H9 (cell line): ENCODE measurements around the gene SEMG2. TPM values are rescaled to one million over a fixed set of nuclear protein-coding genes. Genes with fewer than 3 reads are reported as not detected.

ENCODE experiments used
- DNase-seq: peaks from one replicate; pipeline ENCODE4 v3.0.0-alpha.2; 2017
- H2AFZ ChIP-seq: one replicate; pipeline ENCODE4 v1.6.1; 2013; ENCODE audit warnings: mild to moderate bottlenecking, low read length, control low read depth, moderate library complexity
- H2AK5ac ChIP-seq: 2 replicates; pipeline ENCODE4 v1.6.1; 2013; ENCODE audit warnings: low read length, control low read depth, mixed read lengths; ENCODE audit not compliant: insufficient read length
- H2BK120ac ChIP-seq: one replicate; pipeline ENCODE4 v1.6.1; 2013; ENCODE audit warnings: low read depth, mild to moderate bottlenecking, low read length, control low read depth, inconsistent platforms; ENCODE audit not compliant: poor library complexity, severe bottlenecking
- H2BK12ac ChIP-seq: 2 replicates; pipeline ENCODE4 v1.6.1; 2013; ENCODE audit warnings: low read length, control low read depth, mixed read lengths, low read depth; ENCODE audit not compliant: insufficient read length
- H2BK15ac ChIP-seq: 2 replicates; pipeline ENCODE4 v1.6.1; 2013; ENCODE audit warnings: low read depth, low read length, control low read depth
- H2BK20ac ChIP-seq: one replicate; pipeline ENCODE4 v1.6.1; 2013; ENCODE audit warnings: low read depth, mild to moderate bottlenecking, low read length, control low read depth, inconsistent platforms; ENCODE audit not compliant: poor library complexity, severe bottlenecking
- H2BK5ac ChIP-seq: 2 replicates; pipeline ENCODE4 v1.6.1; 2013; ENCODE audit warnings: low read length, control low read depth, mixed read lengths; ENCODE audit not compliant: insufficient read length
- H3K14ac ChIP-seq: 2 replicates; pipeline ENCODE4 v1.6.1; 2013; ENCODE audit warnings: low read length, control low read depth; ENCODE audit not compliant: insufficient read depth
- H3K18ac ChIP-seq: 2 replicates; pipeline ENCODE4 v1.6.1; 2013; ENCODE audit warnings: low read depth, mild to moderate bottlenecking, mixed read lengths, low read length, control low read depth; ENCODE audit not compliant: insufficient read length
- H3K23ac ChIP-seq: 2 replicates; pipeline ENCODE4 v1.6.1; 2013; ENCODE audit warnings: low read length, control low read depth, mixed read lengths, low read depth; ENCODE audit not compliant: insufficient read length
- H3K23me2 ChIP-seq: 2 replicates; pipeline ENCODE4 v1.6.1; 2013; ENCODE audit warnings: low read depth, mild to moderate bottlenecking, mixed read lengths, low read length, control low read depth; ENCODE audit not compliant: insufficient read length, poor library complexity, severe bottlenecking
- H3K27ac ChIP-seq: 2 replicates; pipeline ENCODE4 v1.5.1; 2013; ENCODE audit warnings: low read length, control low read depth, mixed read lengths, low read depth; ENCODE audit not compliant: insufficient read length
- H3K27me3 ChIP-seq: 2 replicates; pipeline ENCODE4 v1.6.1; 2013; ENCODE audit warnings: low read length, control low read depth, inconsistent platforms; ENCODE audit not compliant: insufficient read depth
- H3K4ac ChIP-seq: 2 replicates; pipeline ENCODE4 v1.6.1; 2013; ENCODE audit warnings: low read depth, mild to moderate bottlenecking, control low read depth, inconsistent platforms, low read length, moderate library complexity
- H3K4me1 ChIP-seq: 2 replicates; pipeline ENCODE4 v1.6.1; 2013; ENCODE audit warnings: low read length, control low read depth, inconsistent platforms; ENCODE audit not compliant: insufficient read depth
- H3K4me2 ChIP-seq: 2 replicates; pipeline ENCODE4 v1.6.1; 2013; ENCODE audit warnings: low read length, control low read depth, mixed read lengths; ENCODE audit not compliant: insufficient read length, insufficient read depth
- H3K56ac ChIP-seq: 2 replicates; pipeline ENCODE4 v1.6.1; 2013; ENCODE audit warnings: low read depth, mild to moderate bottlenecking, mixed read lengths, low read length, control low read depth; ENCODE audit not compliant: insufficient read length
- H3K79me1 ChIP-seq: 2 replicates; pipeline ENCODE4 v1.6.1; 2013; ENCODE audit warnings: low read depth, mild to moderate bottlenecking, moderate library complexity, low read length, control low read depth, inconsistent platforms; ENCODE audit not compliant: insufficient read depth, poor library complexity, severe bottlenecking
- H3K79me2 ChIP-seq: 2 replicates; pipeline ENCODE4 v1.6.1; 2013; ENCODE audit warnings: low read length, control low read depth, inconsistent platforms; ENCODE audit not compliant: insufficient read depth
- H3K9ac ChIP-seq: 2 replicates; pipeline ENCODE4 v1.6.1; 2013; ENCODE audit warnings: low read length, control low read depth, mixed read lengths; ENCODE audit not compliant: insufficient read length; ENCODE audit errors: extremely low read depth
- H3K9me3 ChIP-seq: one replicate; pipeline ENCODE4 v1.6.1; 2013; ENCODE audit warnings: low read depth, low read length, inconsistent platforms; ENCODE audit not compliant: control insufficient read depth
- H3T11ph ChIP-seq: one replicate; pipeline ENCODE4 v1.6.1; 2013; ENCODE audit warnings: mild to moderate bottlenecking, low read length, control low read depth, inconsistent platforms
- H4K20me1 ChIP-seq: one replicate; pipeline ENCODE4 v1.6.1; 2013; ENCODE audit not compliant: control insufficient read depth, insufficient read length, insufficient read depth
- H4K5ac ChIP-seq: 2 replicates; pipeline ENCODE4 v1.6.1; 2013; ENCODE audit warnings: low read depth, mild to moderate bottlenecking, mixed read lengths, low read length, control low read depth; ENCODE audit not compliant: insufficient read length
- H4K8ac ChIP-seq: replicated peaks from 2 replicates; pipeline ENCODE4 v1.6.1; 2013; ENCODE audit warnings: low read length, control low read depth, mixed read lengths, low read depth; ENCODE audit not compliant: insufficient read length
- H4K91ac ChIP-seq: 2 replicates; pipeline ENCODE4 v1.6.1; 2013; ENCODE audit warnings: low read depth, mild to moderate bottlenecking, moderate library complexity, mixed read lengths, low read length, control low read depth; ENCODE audit not compliant: insufficient read length
- H3K27ac Mint-ChIP-seq, 3 experiments: 2 replicates in 2 of 3; 3 replicates in 1 of 3; pipeline ENCODE4 v1.8.0; 2020 to 2021; ENCODE audit warnings: mixed read lengths in 3 of 3, mild to moderate bottlenecking in 1 of 3, moderate library complexity in 1 of 3
- H3K27me3 Mint-ChIP-seq: 2 replicates; pipeline ENCODE4 v1.8.0; 2021; ENCODE audit warnings: low read depth, mild to moderate bottlenecking, moderate library complexity, mixed read lengths
- H3K36me3 Mint-ChIP-seq, 3 experiments: 2 replicates in 2 of 3; 3 replicates in 1 of 3; pipeline ENCODE4 v1.8.0; 2020 to 2021; ENCODE audit warnings: low read depth in 3 of 3, mixed read lengths in 3 of 3; ENCODE audit not compliant: insufficient read depth in 1 of 3
- H3K4me1 Mint-ChIP-seq, 2 experiments: 2 replicates each; pipeline ENCODE4 v1.8.0; 2020; ENCODE audit warnings: mixed read lengths in 2 of 2
- H3K4me3 Mint-ChIP-seq, 2 experiments: 2 replicates in 1 of 2; 3 replicates in 1 of 2; pipeline ENCODE4 v1.8.0; 2020 to 2021; ENCODE audit warnings: mild to moderate bottlenecking in 2 of 2, mixed read lengths in 2 of 2, moderate library complexity in 1 of 2
- H3K9me3 Mint-ChIP-seq, 2 experiments: 2 replicates in 1 of 2; 3 replicates in 1 of 2; pipeline ENCODE4 v1.8.0; 2020; ENCODE audit warnings: mild to moderate bottlenecking in 2 of 2, mixed read lengths in 2 of 2, moderate library complexity in 1 of 2
- CTCF ChIP-seq: fragments of 200-600 bp; sonication (generic); conservative IDR thresholded peaks from 3 replicates; pipeline ENCODE4 v1.8.0; 2021; ENCODE audit warnings: antibody characterized with exemption, mild to moderate bottlenecking
- WGBS: extraction: QIAGEN DNeasy Blood & Tissue Kit; methylation state at CpG from one replicate; pipeline ENCODE4 v1.1.7; 2013; ENCODE audit warnings: missing lambda C conversion rate, low lambda C conversion rate, mixed read lengths; ENCODE audit not compliant: insufficient read length; ENCODE audit errors: extremely low coverage; 5-methylcytosine and 5-hydroxymethylcytosine counted together
- total RNA-seq: library from RNA; stranded (reverse); gene quantifications from 2 replicates; pipeline ENCODE4 v1.2.1, GENCODE V29; 2021

Gene SEMG2
- total RNA-seq, 1 experiment from 2014 or later, result not detected

GRCh38 chr20:45230631-45231030 is 9.5 kb downstream of the SEMG2 start:
- H3K79me2 ChIP-seq, result no peaks in the 10 kb centered on the region
- no peak overlapping the region for H4K91ac ChIP-seq
- no peak for DNase-seq
- H3K4me3 Mint-ChIP-seq, result no peak overlapping the region
- H3K4ac ChIP-seq, result no peak overlapping the region
- H2BK20ac ChIP-seq, result no peak overlapping the region
- no peak overlapping the region for H3K4me2 ChIP-seq
- TF ChIP-seq CTCF, result no peak
- H4K20me1 ChIP-seq, result no peaks in the 10 kb centered on the region
- no peak overlapping the region for H3K14ac ChIP-seq
- H3K56ac ChIP-seq, result no peak overlapping the region
- H3K27ac Mint-ChIP-seq, result no peak overlapping the region
- no peak overlapping the region for H4K5ac ChIP-seq
- H2BK15ac ChIP-seq, result no peak overlapping the region
- H3K4me1 Mint-ChIP-seq, result no peaks in the 10 kb centered on the region
- no peaks in the 10 kb centered on the region for H3K79me1 ChIP-seq
- H3K9ac ChIP-seq, result no peak overlapping the region
- no peak overlapping the region for H3T11ph ChIP-seq
- H3K36me3 Mint-ChIP-seq, result no peaks in the 10 kb centered on the region
- no peak overlapping the region for H2BK12ac ChIP-seq
- no peak overlapping the region for H3K18ac ChIP-seq
- no peaks in the 10 kb centered on the region; a peak in 1 of 5 replicates for H3K9me3 Mint-ChIP-seq
- no peaks in the 10 kb centered on the region for H3K9me3 ChIP-seq
- no peak overlapping the region for H2BK120ac ChIP-seq
- H2BK5ac ChIP-seq, result no peak overlapping the region
- no peaks in the 10 kb centered on the region; the same call in 1 of the 2 replicates for H3K27me3 ChIP-seq
- no peaks in the 10 kb centered on the region for H3K4me1 ChIP-seq
- peaks cover 23% of the 10 kb centered on the region for H3K27me3 Mint-ChIP-seq
- no peak overlapping the region for H2AK5ac ChIP-seq
- no peak overlapping the region for H4K8ac ChIP-seq
- H3K27ac ChIP-seq, result no peak overlapping the region
- H2AFZ ChIP-seq, result no peak overlapping the region
- no CpG with 5 or more reads among the region's 9 CpGs for WGBS
- H3K23me2 ChIP-seq, result no peaks in the 10 kb centered on the region
- no peak overlapping the region for H3K23ac ChIP-seq
